RWPE1 (cell line): Measurements from ENCODE around the gene GPR141.

Source experiments
- CTCF ChIA-PET: fragments of 350-600 bp; sonication (Branson Sonifier 250); formaldehyde crosslinking; extraction: SDS; loops from one replicate; lab custom pipeline; 2021; lab: Yijun Ruan, JAX
- POLR2A ChIA-PET: fragments of 400-600 bp; formaldehyde crosslinking; extraction: SDS; loops from one replicate; lab custom pipeline; 2020; ENCODE audit warnings: antibody characterized with exemption; ENCODE audit not compliant: low non-redundant PET; lab: Yijun Ruan, JAX
- DNase-seq: peaks from one replicate; pipeline ENCODE4 v3.0.0; 2012; ENCODE audit warnings: low spot score
- H3K27ac ChIP-seq: fragments of 450-650 bp; 2 replicates; pipeline ENCODE4 v1.5.1; 2017
- TF ChIP-seq, protein P1 (sequence below): fragments of 450-650 bp; conservative IDR thresholded peaks from 2 replicates; pipeline ENCODE4 v1.5.1; 2017; ENCODE audit warnings: low read depth, mild to moderate bottlenecking

The GPR141 gene

DNA sequence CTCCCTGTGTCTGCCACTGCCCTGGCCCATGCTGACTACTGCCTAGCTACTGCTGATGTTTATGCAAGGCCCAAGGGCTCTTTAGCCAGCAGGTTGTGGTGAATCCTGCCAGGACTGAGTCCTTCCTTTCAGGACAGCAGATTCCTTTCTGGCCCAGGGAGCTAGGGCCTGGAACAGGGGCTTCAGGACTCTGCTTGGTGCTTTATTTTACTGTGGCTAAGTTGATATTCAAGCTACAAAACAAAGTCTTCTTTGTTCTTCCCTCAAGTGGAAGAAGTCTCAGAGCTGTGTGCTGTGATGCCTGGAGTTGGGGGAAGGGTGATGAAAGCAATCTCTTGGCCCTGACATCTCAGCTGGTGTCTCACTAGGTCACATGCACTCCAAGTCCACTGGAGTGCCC, 98.6 kb downstream of the GPR141 start:
- POLR2A ChIA-PET = no interaction called here
- TF ChIP-seq, protein P1, sequence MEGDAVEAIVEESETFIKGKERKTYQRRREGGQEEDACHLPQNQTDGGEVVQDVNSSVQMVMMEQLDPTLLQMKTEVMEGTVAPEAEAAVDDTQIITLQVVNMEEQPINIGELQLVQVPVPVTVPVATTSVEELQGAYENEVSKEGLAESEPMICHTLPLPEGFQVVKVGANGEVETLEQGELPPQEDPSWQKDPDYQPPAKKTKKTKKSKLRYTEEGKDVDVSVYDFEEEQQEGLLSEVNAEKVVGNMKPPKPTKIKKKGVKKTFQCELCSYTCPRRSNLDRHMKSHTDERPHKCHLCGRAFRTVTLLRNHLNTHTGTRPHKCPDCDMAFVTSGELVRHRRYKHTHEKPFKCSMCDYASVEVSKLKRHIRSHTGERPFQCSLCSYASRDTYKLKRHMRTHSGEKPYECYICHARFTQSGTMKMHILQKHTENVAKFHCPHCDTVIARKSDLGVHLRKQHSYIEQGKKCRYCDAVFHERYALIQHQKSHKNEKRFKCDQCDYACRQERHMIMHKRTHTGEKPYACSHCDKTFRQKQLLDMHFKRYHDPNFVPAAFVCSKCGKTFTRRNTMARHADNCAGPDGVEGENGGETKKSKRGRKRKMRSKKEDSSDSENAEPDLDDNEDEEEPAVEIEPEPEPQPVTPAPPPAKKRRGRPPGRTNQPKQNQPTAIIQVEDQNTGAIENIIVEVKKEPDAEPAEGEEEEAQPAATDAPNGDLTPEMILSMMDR = no peak
- H3K27ac ChIP-seq = no peak overlapping the region
- DNase-seq = no peak
- CTCF ChIA-PET = no interaction called here

DNA sequence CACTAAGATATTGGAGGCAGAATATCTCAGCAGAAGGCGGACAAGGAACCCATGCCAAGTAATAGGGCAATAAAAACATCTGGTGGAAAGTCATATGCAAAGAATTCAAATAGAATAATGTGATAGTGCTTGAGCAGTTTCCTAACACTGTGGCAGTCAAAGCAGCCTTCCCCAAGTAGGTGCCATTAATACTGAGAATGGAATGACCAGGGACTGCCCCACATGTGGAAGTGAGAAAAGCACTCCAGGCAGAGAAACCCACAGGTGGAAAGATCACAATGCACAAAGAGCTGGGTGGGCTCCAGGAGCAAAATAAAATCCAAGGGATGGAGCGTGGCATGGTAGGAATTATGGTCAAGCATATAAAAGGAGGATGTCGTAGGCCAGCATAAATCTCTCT, 100.4 kb downstream of the GPR141 start:
- POLR2A ChIA-PET = no interaction called here
- DNase-seq = no peak
- CTCF ChIA-PET = no interaction called here
- TF ChIP-seq, protein P1 = no peak
- H3K27ac ChIP-seq = no peak overlapping the region

DNA sequence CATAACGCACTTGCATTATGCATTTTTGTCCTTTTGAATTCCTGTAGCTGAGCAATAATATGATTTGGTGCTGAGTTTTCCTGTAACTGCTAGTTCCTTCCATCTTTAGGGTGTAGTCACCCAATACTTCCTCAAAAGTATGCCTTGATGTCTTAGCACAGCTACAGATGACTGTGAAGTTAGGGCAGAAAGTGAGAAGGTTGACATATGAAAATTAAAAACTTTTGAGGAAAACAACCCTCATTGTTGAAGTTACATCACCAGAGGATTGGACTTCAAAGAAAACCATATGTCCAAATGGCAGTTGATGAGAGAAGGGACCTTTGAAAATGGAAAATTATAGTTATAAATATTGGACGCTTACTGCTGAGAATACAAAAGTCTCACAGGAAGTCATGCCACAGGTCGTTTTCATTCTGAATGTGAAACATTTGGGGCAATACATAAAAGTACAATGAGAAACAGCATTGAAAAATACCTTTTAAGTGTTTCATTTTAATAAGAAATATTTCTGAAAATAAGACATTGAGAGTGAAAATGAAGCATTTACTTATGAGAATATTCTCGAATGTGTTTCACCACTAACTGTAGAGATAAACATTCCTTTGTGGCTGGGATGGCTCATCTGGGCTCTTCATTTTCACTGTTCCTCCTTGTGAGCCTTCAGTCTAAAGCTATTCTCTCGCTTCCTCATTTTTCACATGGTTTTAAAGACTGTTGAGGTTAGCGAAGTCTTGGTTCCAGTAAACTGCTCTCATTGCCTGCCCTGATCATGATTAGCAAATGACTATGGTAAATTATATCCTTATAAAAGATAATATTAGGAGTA, 103.4 kb downstream of the GPR141 start:
- DNase-seq = no peak
- TF ChIP-seq, protein P1 = no peak
- no peak overlapping the region for H3K27ac ChIP-seq
- POLR2A ChIA-PET = no interaction called here
- CTCF ChIA-PET = interaction anchor here (0.6 kb wide), 1 partner anchor 693 kb away, joined by 3 read pairs; no protein-coding TSS in a partner anchor
